Stimulated activated CD4-positive, alpha-beta T cell treated with anti-CD3 and anti-CD28 coated beads, Interleukin-4, amount 100 ng/mL, for 1 hour (primary cell): ENCODE measurements around the gene SNIP1.
"Not testable (repeated sequence)": the region's sequence is repeated elsewhere in the genome, so short reads cannot be mapped to it uniquely, and the experiment has no call there.

Source experiments
- DNase-seq: peaks from one replicate; pipeline ENCODE4 v3.0.0-alpha.2; 2020

Gene SNIP1, protein sequence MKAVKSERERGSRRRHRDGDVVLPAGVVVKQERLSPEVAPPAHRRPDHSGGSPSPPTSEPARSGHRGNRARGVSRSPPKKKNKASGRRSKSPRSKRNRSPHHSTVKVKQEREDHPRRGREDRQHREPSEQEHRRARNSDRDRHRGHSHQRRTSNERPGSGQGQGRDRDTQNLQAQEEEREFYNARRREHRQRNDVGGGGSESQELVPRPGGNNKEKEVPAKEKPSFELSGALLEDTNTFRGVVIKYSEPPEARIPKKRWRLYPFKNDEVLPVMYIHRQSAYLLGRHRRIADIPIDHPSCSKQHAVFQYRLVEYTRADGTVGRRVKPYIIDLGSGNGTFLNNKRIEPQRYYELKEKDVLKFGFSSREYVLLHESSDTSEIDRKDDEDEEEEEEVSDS

DNA sequence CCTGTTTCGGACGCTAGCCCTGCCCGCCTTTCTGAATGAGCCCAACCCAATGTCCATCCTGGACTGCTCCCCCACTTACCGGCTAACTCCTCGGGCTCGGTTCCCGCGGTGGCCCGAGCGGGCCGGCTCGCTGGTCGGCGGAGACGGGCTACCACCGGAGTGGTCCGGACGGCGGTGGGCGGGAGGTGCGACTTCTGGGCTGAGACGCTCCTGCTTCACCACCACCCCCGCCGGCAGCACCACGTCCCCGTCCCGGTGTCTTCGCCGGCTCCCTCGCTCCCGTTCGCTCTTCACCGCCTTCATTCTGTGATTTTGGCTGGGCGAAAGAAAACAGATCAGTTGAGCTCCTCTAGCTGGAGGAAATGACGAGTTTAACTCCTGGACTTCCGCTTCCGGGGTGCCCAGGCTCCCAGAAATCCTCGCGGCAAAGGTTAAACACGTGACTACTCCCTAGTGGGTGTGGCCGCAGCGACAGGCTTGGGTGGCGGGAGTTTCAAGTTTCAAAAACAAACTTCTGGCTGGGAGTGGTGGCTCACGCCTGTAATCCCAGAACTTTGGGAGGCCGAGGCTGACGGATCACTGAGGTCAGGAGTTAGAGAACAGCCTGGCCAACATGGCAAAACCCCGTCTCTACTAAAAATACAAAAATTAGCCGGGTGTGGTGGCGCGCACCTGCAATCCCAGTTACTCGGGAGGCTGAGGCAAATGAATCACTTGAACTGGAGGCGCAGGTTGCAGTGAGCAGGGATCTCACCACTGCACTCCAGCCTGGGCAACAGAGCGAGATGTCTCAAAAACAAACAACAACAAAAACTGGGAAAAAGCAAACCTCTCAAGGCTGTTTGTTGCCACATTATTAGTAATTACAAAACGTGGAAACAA lies at the start of gene SNIP1:
SNIP1 (minus strand) TSS at position 367 of the 882 bp plus-strand sequence; CDS start at position 303, 64 bp downstream.
- peak; percentile 85 for DNase-seq

DNA sequence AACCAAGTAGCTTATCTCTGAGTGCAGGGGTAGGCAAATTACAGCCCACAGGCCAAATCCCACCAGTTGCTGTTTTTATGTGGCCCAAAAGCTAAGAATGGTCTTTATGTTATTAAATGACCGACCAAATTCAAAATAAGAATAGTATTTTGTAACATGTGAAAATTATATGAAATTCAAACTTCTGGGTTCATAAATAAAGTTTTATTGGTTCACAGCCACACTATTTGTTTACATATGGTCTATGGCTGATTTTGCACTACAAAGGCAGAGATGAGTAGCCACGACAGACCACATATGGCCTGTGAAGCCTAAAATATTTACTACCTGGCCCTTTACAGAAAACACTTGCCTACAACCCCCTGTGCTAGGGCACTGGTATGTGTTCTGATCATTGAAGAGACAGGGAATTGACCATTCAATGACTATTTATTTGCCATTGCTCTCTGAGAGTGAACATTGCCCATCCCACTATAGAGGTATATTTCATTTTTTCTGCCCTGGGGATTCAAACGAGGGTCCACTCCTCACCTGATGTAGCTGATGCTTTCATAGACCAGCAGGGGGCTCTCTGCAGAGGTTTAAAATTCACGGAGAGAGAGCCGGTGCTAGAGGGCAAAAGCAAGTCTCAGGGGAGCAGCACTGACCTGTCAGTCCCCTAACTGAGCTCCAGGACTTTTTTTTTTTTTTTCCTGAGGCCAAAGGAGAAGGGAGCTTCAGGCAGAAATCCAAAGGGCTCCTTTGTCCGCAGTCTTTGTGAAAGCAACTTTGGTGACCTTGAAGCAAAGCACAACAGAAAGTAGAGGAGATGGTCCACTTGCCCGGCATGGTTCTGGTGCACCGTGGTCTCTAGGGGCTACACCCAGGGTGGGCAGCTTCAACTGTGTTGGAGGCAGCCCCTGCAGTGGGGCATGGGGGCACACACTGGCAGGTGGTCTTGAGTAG lies 48.9 kb upstream of the SNIP1 start:
- DNase-seq, result peak; percentile 11

DNA sequence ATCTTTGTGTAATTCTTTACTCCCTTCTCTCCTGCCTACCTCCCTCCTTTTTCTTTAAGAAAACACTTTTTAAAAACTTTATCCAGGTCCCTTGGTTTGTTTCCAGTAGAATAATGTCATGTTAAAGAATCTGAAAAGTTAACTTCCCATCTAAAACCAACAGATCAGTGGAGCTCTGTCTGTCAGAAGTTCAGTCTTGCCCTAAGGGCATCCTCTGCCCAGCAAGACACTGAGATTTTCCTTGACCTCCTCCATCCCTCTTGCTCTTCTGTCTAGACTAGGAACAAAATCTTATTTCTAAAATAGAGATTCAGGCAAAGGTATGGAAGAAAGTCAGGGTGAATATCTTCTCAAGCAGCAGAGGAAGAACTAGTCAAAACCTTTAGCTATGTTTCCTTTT lies 47.3 kb upstream of the SNIP1 start:
- DNase-seq, result no peak

DNA sequence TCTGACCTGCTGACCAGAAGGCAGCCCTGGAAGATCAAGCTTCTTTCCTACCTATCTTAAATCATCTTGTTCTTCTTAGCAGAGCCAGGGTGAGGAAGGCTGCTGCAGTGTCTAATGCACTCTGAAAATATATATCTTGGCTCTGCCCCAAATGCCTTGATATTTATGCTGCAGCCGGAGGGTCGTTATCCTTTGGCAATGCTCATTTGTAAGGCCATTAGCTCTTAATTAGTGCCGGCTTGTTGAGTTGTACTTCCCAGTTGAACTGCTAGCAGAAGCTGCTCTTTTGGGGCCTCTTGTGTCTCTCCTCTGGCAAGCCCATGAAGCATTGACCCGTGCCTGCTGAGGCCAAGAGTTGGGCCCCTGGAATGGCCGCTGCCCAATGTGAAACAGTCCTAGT lies 45.8 kb upstream of the SNIP1 start:
- DNase-seq, result no peak

- no peak for DNase-seq
These were observed 42.1 kb upstream of the SNIP1 start for GRCh38 chr1:37596182-37596667.

DNA sequence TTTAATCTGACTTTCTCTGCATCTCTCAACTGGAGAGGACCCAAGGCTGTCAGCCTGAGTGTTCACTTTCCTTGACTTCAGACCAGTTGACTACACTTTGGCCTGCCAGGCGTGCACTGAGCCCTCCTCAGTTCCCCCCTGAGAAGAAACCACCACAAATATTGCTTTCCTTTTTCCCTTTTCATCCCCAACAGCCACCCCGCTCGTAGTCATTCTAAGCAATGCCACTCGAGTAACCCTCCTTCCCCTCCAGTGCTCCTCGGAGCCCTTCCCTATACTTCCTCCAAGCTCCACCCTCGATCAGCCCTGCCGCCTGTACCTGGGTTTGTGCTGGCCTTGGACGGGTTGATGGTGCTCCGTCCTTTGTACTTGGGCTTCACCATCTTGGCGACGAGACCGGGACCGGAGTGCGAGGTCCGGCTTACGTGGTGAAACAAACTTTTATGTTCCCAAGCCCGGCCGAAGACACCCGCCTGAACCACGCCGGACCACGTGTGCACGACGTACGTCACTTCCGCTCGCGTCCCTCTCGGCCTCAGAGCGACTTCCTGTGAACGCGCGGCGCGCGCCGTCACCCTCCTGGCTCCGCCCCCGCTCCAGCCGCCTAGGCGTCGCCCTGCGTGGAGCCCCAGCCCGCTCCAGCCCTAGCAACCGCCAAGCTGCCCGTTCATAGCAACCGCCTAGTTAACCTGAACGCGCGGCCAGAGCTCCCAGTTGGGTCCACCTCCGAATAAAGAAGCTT lies 41.5 kb upstream of the SNIP1 start, which contains the start of gene GNL2:
GNL2 (minus strand) TSS at position 498 of the 742 bp plus-strand sequence; CDS start at position 383, 115 bp downstream.
- peak; percentile 97 for DNase-seq

DNA sequence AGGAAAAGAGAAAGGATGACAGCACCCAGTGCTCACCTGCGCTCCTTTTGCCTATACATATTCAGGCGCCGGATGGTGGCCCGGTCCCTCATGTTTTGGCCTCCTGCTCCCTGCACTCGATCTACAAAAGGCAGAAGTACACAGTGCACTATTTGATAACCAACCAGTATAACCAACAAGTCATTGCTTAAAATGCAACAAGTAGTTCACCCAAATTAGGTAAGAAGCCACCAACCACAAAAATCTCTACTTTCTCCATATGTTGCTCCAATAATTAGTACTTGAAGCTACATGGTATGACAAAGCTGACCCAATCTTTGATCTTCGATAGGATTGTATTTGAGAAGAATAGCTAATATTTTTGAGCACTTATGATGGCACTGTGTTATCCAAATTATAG lies 39.6 kb upstream of the SNIP1 start:
- no peak for DNase-seq

DNA sequence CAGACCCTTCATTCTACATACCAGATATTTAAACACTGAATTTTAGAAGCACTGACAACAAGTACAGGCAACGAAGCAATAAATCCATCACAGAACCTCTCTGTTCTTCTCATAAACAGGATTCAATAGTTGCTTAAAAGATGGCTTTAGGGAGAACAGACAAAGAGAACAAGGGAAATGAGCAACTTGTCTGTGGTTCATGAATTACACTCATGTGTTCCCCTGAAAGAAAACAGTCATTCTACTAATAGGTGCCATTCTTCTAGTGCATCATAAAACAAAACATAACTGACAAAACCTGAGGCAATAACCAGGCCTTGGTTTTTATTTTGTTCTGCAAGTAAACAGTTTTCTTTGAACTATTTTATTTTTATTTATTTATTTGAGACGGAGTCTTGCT lies 34.8 kb upstream of the SNIP1 start:
- no peak for DNase-seq

- DNase-seq, result not testable (repeated sequence)
These were observed 30.5 kb upstream of the SNIP1 start for GRCh38 chr1:37584544-37584943.

GRCh38 chr1:37575692-37576091 lies 21.6 kb upstream of the SNIP1 start:
- DNase-seq, result no peak

DNA sequence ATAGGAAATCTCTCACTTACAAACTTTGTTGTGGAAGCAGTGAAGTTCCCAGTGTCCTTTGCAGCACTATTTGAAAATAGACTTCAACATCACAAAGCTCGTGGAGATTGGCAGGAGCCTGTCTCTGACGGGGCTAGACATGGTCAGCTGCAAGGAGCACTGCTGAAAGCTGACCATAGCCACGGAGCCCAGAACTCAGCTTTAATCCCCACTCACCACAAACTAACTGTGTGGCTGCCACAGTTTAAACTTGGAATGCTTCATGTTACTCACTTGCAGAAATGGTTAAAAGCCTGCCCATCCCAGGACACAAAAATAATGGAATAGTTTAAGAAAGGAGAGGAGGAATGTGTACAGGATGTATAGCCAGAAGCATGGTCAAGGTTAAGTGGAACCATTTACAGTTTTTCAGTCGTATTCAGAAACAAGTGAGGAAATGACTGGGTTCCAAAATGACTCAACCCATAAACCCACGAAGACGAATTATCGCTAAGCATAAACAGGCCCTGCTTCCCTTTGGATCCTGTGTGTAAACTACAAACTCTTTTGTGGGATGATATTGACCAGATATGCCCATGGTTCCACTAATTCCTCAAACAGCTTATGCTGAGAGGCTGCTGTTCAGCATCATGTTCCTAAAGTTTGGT lies 20.9 kb upstream of the SNIP1 start:
- DNase-seq, result no peak

- no peak for DNase-seq
These were observed 16.6 kb upstream of the SNIP1 start for GRCh38 chr1:37570528-37571334.

DNA sequence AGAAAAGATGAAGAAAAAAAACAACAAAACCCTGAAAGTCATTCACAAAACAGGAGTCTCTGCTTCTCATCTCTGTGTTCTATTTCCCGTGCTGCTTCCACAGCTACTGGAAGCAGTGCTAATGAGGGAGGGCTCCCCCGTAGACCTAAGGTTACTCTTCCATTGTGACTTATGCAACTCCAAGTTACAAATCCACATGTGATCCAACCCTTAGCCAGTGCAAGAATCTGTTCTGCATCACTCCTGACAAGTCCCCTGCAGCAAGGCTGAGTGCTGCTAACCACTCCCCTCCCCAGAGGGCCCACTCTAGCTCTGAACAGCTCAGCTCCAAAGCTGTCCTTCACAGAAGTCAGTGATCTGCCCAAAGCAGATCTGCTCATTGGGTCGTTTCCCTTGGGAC lies 12.9 kb upstream of the SNIP1 start:
- no peak for DNase-seq

DNA sequence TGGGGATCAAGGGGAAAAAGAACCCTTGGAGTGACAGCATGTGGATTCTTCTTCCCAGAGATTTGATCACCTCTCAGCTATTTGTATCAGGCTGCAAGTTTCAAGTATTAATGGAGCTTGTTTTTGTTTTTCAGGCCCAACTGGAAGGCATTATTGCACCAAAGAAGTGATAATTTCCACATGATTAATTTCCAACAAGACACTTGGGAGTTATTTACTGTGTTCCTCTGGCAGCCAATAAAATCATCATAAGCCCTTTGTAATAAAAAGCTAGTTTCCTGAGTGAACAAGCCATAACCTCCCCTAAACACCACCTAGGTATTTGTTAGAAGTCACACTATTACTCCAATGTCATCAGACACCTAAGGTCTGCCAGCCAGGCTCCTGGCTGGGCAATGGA lies 10.8 kb upstream of the SNIP1 start:
- DNase-seq, result no peak

DNA sequence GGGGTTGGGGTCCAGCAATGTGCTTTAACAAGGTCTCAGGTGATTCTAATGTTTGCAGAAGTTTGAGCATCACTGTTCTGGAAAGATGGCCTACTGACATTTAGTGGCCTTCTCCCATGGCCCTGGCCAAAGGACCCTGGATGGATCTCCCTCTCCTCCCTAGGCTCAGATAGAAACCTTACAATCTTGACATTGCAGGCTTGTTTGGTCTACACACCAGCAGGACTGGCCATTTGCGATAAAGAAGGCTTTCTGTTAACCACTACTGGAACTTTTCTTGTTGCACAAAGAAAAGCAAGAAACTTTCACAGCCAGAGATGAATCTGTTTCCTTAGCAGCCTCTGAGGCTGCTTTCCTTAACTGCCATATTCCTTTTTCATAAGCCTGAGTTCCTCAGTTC lies 8.9 kb upstream of the SNIP1 start:
- no peak for DNase-seq

GRCh38 chr1:37561133-37562132 lies 7.3 kb upstream of the SNIP1 start:
- peak; percentile 19 for DNase-seq

DNA sequence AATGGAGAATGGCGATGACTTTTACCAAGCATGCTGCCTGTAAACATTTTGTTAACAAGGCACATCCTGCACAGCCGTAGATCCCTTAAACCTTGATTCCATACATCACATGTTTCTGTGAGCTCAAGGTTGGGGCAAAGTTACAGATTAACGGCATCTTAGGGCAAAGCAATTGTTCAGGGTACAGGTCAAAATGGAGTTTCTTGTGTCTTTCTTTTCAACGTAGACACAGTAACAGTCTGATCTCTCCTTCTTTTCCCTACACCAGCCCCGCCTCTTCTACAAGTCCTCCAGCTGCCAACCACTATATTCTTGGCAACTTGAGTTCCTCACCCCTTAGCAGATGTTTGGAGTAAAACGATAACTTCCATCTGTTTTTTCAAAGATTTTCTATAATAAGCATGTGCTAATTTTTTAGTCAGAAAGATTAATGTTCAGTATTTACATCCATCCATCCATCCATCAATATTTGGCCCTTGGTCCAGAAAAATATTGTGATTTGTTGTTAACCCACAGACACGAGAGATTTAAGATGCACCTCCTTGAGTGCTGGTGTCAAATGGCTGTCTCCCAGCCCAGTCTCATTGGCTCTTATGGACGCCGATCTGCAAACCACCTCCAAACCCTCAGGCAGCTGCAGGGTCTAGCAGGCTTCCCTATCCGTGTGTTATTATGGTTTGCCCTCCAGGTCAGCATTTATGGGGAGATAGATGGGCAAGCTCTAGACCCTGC lies 6.5 kb upstream of the SNIP1 start:
- DNase-seq, result no peak

GRCh38 chr1:37559957-37560379 lies 5.9 kb upstream of the SNIP1 start:
- DNase-seq, result not testable (repeated sequence)
